HUES48 (cell line): ENCODE data around the gene PLET1.

ENCODE experiments used
- H3K27ac ChIP-seq: one replicate; pipeline ENCODE4 v1.7.0; 2013; ENCODE audit warnings: low read depth, low read length, inconsistent platforms
- H3K27me3 ChIP-seq: 2 replicates; pipeline ENCODE4 v1.6.1; 2013; ENCODE audit warnings: mild to moderate bottlenecking, low read length; ENCODE audit not compliant: control insufficient read depth, insufficient read depth
- H3K36me3 ChIP-seq: 2 replicates; pipeline ENCODE4 v1.6.1; 2013; ENCODE audit warnings: low read length; ENCODE audit not compliant: control insufficient read depth, insufficient read depth
- H3K4me1 ChIP-seq: 2 replicates; pipeline ENCODE4 v1.6.1; 2013; ENCODE audit warnings: mild to moderate bottlenecking, low read length; ENCODE audit not compliant: control insufficient read depth, insufficient read depth
- H3K4me3 ChIP-seq: 2 replicates; pipeline ENCODE4 v1.5.1; 2013; ENCODE audit warnings: mild to moderate bottlenecking, low read depth, low read length
- H3K9ac ChIP-seq: 2 replicates; pipeline ENCODE4 v1.6.1; 2013; ENCODE audit warnings: mild to moderate bottlenecking, low read depth, low read length, moderate library complexity
- H3K9me3 ChIP-seq: 2 replicates; pipeline ENCODE4 v1.6.1; 2013; ENCODE audit warnings: low read length; ENCODE audit not compliant: control insufficient read depth, insufficient read depth

PLET1 gene

DNA sequence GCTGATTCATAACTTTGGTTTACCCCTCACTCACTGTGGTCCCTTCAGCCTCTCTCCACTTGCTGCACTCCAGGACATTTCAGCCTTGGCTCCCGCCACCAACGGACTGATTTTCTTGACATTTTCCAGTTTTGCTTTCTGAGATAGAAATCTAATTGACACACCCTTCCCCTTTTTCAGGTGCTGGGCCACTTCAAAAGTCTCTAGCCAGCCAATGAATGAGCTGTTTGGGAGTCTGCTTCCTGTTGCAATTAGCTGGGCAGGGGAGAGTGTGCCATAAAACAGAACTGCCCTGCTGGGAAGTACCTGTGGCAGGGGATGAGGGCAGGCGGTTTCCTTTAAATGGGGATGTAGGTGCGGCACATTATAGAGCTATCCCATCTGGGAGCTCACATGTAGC lies 21.1 kb upstream of the PLET1 start:
- no peaks in the 10 kb centered on the region; the same call in 1 of the 2 replicates for H3K27me3 ChIP-seq
- no peaks in the 10 kb centered on the region for H3K9me3 ChIP-seq
- H3K9ac ChIP-seq = no peak overlapping the region
- no peaks in the 10 kb centered on the region for H3K36me3 ChIP-seq
- H3K27ac ChIP-seq = no peak overlapping the region
- peaks cover 5% of the 10 kb centered on the region; the same call in 1 of the 2 replicates for H3K4me1 ChIP-seq
- H3K4me3 ChIP-seq = no peak overlapping the region

DNA sequence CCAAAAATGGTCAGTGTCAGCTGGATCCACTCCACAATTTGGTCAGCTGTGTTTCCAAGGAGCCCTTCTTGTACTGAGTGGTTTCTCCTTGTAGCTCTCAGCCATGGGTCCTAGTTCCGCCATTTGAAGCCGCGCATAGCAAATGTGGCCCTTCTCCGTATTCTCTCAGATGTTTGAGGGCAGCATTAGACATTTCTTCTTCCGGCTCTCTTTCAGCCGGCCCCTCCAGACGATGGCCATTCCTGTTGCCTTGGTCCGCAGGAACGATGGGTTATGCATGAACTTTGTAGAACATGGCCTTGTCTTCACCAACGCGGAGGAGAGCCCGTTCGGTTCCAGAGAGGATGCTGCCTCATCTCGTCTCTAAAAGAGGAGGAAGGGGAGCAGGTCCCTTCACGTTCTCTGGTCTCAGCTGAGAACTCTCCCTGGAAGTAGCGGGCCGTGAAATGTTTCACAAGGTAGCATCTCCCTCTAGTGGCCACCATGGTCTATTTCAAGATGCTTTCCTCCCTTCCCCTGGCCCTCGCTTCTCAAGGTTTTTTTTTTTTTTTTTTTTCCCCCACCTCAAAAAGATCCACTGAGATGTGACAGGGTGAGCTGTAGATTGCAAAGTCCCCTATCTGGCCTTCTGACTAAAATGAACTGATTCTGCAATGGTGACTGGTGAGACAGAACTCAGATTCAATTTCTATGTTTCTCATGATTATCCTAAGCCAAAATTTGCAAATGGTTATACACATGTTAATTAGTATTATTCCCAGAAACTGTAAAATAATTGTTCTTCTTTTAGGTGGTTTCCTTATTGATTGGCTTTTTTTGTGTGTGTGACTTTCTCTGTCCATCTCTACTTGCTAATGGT lies 19.8 kb upstream of the PLET1 start:
- Histone ChIP-seq H3K27me3 (no peaks in the 10 kb centered on the region; the same call in 1 of the 2 replicates), H3K36me3 (no peaks in the 10 kb centered on the region), H3K4me1 (peaks cover 11% of the 10 kb centered on the region; the same call in 1 of the 2 replicates), H3K9me3 (no peaks in the 10 kb centered on the region), H3K9ac (no peak overlapping the region), H3K4me3 (peak overlapping the region; percentile 55), H3K27ac (no peak overlapping the region)

DNA sequence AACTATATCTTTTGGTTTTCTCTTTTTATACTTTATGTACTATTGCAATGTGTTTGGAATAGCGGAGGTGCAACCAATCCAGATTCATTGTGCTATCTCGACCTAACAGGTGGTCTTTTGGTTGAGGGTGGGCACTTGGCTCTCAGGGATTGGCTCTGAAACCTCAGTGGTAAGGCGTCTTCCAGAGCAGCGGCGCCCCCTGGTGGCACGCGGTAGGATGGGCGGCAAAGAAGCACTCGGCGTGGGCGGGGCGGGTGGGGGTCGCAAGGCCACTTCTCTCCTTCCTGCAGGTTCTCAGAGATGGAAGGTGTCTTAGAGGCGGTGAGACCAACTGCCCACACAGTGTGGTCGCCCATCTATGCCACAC lies 19.2 kb upstream of the PLET1 start:
- Histone ChIP-seq H3K4me3 (peak overlapping the region; percentile 55), H3K9me3 (no peaks in the 10 kb centered on the region), H3K36me3 (no peaks in the 10 kb centered on the region), H3K9ac (no peak overlapping the region), H3K27ac (no peak overlapping the region), H3K27me3 (no peaks in the 10 kb centered on the region; the same call in 1 of the 2 replicates), H3K4me1 (peaks cover 14% of the 10 kb centered on the region; the same call in 1 of the 2 replicates)

DNA sequence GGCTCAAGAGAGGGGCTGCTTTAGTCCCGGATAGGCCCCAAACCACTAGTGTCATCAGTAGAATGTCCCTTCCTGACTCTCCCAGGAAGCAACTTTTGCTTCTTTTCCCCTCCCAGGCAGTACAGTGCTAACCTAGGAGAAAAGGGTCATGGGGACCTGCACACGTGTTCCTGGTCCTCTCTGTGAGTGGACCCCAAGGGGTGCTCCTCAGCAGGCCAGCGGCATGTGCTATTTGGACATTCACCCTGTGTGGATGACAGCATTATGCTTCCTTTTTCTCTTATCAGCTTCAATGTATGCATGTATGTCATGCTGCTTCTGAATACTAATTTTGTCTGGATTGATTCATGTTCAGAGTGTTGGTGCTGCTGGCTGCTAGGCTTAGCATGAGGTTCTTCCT lies 18.1 kb upstream of the PLET1 start:
- no peak overlapping the region for H3K9ac ChIP-seq
- H3K4me1 ChIP-seq = peaks cover 14% of the 10 kb centered on the region; the same call in 1 of the 2 replicates

DNA sequence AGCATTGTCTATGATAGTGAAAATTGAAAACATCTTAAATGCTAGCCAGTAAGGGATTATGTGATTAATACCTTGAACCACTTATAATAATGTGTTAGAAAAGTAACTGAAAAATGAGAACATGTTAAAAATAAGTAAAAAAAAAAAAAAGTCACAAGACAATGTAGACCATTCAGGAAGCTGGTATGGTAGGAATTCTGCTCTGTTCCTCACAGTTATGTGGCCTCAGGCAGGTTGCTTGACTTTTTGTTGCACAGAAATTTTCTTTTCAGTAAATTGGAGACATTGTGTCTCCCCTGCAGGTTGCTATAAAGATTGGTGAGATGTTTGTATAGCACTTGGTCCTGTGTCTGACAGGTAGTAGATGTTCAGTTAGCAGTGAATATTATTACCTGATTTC lies 17.3 kb upstream of the PLET1 start:
- Histone ChIP-seq H3K27me3 (no peaks in the 10 kb centered on the region; the same call in 1 of the 2 replicates), H3K36me3 (no peaks in the 10 kb centered on the region), H3K4me1 (peaks cover 14% of the 10 kb centered on the region; the same call in 1 of the 2 replicates), H3K9ac (no peak overlapping the region), H3K4me3 (no peak overlapping the region), H3K27ac (no peak overlapping the region), H3K9me3 (no peaks in the 10 kb centered on the region)

More for the DNA sequence above, 18.1 kb upstream of the PLET1 start:
- Histone ChIP-seq H3K27me3 (no peaks in the 10 kb centered on the region; the same call in 1 of the 2 replicates), H3K4me3 (no peak overlapping the region), H3K9me3 (no peaks in the 10 kb centered on the region), H3K27ac (no peak overlapping the region), H3K36me3 (no peaks in the 10 kb centered on the region)

DNA sequence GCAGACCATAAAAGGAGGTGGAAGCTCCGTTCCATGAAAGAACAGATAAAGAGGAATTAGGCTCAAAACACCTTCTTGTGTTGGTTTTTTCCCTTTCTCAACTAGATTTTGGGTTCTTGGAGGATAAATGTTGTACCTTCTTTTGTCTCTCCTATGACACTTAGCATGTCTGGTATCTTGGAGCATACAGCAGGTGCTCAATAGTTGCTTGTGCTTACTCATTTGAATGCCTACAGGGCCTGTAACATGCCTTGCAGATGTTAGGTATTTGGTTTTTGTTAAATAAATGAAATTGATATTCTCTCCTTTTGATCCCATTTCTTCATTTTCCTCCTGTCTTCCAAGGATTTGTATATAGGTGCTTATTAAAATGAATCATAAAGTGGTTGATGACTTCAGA lies 16.4 kb upstream of the PLET1 start:
- Histone ChIP-seq H3K27me3 (no peaks in the 10 kb centered on the region; the same call in 1 of the 2 replicates), H3K4me1 (peaks cover 14% of the 10 kb centered on the region; the same call in 1 of the 2 replicates)

DNA sequence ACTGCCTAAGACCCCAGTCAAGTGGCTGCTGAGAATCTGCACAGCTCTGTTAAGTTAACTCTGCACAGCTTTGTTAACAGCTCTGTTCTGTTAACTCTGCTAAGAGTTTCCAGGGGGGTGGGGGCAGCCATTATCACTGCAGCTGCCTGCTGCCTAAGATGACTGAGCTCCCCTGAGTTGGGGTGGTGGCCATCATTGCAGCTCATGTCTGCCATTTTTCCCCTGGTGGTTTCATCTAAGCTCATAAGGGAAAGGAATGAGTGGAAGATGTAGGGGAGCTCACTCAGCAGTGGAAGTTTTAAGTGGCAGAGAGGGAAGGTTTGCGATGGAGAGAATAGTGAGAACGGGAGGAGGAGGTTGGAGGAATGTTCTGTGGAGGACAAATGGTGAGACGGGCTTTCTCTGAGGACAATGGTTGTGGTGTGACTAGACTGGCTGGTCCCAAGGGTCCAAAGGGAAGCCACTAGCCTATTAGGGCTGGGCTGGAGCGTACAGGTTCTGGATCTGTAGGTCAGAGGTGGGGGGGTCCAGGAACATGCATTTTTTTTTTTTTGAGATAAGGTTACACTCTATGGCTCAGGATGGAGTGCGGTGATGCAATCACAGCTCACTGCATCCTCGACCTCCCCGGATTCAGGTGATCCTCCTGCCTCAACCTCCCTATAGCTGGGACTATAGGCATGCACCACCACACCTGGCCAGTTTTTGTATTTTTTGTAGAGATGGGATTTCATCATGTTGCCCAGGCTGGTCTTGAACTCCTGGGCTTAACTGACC lies 13.5 kb upstream of the PLET1 start:
- H3K27me3 ChIP-seq = no peaks in the 10 kb centered on the region
- no peaks in the 10 kb centered on the region for H3K36me3 ChIP-seq
- H3K27ac ChIP-seq = no peak overlapping the region
- H3K9me3 ChIP-seq = no peaks in the 10 kb centered on the region
- H3K4me3 ChIP-seq = no peak overlapping the region
- no peak overlapping the region for H3K9ac ChIP-seq
- H3K4me1 ChIP-seq = peaks cover 15% of the 10 kb centered on the region

More for the DNA sequence above, 16.4 kb upstream of the PLET1 start:
- no peak overlapping the region for H3K27ac ChIP-seq
- H3K36me3 ChIP-seq = no peaks in the 10 kb centered on the region
- no peak overlapping the region for H3K9ac ChIP-seq
- H3K4me3 ChIP-seq = no peak overlapping the region
- H3K9me3 ChIP-seq = no peaks in the 10 kb centered on the region

DNA sequence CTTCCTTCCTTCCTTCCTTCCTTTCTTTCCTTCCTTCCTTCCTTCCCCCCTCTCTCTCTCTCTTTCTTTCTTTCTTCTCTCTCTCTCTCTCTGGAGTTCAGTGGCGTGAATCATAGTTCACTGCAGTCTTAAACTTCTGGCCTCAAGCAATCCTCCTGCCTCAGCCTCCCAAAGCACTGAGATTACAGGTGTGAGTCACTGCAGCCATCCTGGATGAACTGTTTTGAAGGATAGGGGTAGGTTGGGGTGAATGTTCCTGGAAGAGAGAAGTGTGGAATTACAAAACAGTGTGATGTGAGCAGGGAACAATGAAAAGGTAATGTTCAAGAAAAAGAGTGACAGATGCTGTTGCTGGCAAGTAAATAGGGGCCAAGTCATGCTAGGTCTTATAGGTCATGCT lies 12.4 kb upstream of the PLET1 start:
- H3K36me3 ChIP-seq = no peaks in the 10 kb centered on the region
- H3K9ac ChIP-seq = no peak overlapping the region
- peaks cover 15% of the 10 kb centered on the region for H3K4me1 ChIP-seq
- H3K27me3 ChIP-seq = no peaks in the 10 kb centered on the region
- H3K4me3 ChIP-seq = no peak overlapping the region
- no peaks in the 10 kb centered on the region for H3K9me3 ChIP-seq
- H3K27ac ChIP-seq = no peak overlapping the region

DNA sequence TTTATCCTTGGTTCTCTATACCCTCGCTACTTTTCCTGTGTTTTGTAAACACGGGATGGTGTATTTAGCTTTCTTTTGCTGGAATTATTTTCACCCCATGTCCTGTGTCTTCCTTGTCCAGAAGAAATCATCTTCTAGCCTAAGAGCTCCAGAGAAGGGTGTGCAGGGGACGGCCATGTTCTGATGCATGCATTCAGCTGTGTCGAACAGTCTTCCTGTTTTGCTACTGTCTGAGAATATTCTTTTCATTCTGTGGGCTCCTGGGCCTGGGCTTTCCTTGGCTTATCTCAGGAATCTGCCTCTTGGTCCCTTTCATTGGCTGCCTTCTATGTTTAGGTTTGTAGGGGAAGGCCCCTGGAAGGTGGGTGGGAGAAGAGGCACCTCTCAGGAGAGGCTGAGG lies 10.6 kb upstream of the PLET1 start:
- Histone ChIP-seq H3K36me3 (no peaks in the 10 kb centered on the region), H3K9me3 (no peaks in the 10 kb centered on the region), H3K9ac (no peak overlapping the region), H3K4me1 (peaks cover 11% of the 10 kb centered on the region), H3K27me3 (no peaks in the 10 kb centered on the region), H3K4me3 (no peak overlapping the region), H3K27ac (no peak overlapping the region)

DNA sequence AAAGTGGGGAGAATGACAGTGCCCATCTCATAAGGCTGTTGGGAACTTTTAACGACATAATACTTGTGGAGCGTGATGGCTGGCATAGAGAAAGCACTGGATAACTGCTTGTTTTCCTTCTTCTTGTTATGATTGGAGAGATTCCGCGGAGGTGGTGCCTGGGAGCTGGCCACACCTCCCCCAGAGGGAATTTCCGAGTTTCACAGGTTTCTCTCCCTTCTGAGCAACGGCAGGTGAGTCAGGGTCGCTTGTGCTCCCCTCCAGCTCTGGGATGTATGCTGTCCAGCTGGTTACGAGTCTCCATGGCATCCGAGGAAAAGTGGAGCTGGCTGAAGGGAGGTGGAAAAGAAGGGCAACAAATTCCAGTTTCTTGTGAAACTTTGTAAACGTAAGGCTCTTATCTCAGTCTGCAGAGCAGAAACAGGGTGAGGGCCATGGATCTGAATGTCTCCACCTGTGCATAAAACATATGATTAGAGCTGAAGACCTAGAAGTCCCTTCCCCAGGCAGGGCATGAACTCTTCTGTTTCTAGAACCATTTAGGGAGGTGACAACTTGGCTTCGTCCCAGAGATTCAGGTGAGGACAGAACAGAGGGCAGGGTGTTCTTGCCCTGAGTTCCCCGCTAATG lies 10.0 kb upstream of the PLET1 start:
- no peaks in the 10 kb centered on the region for H3K9me3 ChIP-seq
- H3K4me1 ChIP-seq = peaks cover 8% of the 10 kb centered on the region
- H3K27ac ChIP-seq = no peak overlapping the region
- no peaks in the 10 kb centered on the region for H3K27me3 ChIP-seq
- H3K36me3 ChIP-seq = no peaks in the 10 kb centered on the region
- no peak overlapping the region; the same call in 1 of the 2 replicates for H3K4me3 ChIP-seq
- no peak overlapping the region for H3K9ac ChIP-seq
